Measurements from ENCODE around the gene OSBPL8.

Gene OSBPL8

GRCh38 chr12:76410371-76410770 is 149.2 kb downstream of the OSBPL8 start:
- no peak for TF ChIP-seq CTCF (IDR thresholded peaks at IDR 0.05; ENCODE audit: low read depth, low read length)
- H3K4me3 ChIP-seq (ENCODE audit: low read depth, low read length), result no peak overlapping the region

GRCh38 chr12:76409074-76409473 is 150.5 kb downstream of the OSBPL8 start:
- H3K4me3 ChIP-seq (ENCODE audit: low read depth, low read length), result no peak overlapping the region
- no peak for TF ChIP-seq CTCF (IDR thresholded peaks at IDR 0.05; ENCODE audit: low read depth, low read length)

- no peak overlapping the region for H3K4me3 ChIP-seq (ENCODE audit: low read depth, low read length)
- no peak for TF ChIP-seq CTCF (IDR thresholded peaks at IDR 0.05; ENCODE audit: low read depth, low read length)
These were observed 151.9 kb downstream of the OSBPL8 start for GRCh38 chr12:76407710-76408109.

- no peak for TF ChIP-seq CTCF (IDR thresholded peaks at IDR 0.05; ENCODE audit: low read depth, low read length)
- no peak overlapping the region for H3K4me3 ChIP-seq (ENCODE audit: low read depth, low read length)
These were observed 157.3 kb downstream of the OSBPL8 start for GRCh38 chr12:76402259-76402658.

- no peak overlapping the region for H3K4me3 ChIP-seq (ENCODE audit: low read depth, low read length)
- no peak for TF ChIP-seq CTCF (IDR thresholded peaks at IDR 0.05; ENCODE audit: low read depth, low read length)
These were observed 159.4 kb downstream of the OSBPL8 start for GRCh38 chr12:76400136-76400535.

- no peak for TF ChIP-seq CTCF (IDR thresholded peaks at IDR 0.05; ENCODE audit: low read depth, low read length)
- no peak overlapping the region for H3K4me3 ChIP-seq (ENCODE audit: low read depth, low read length)
These were observed 160.5 kb downstream of the OSBPL8 start for GRCh38 chr12:76399040-76399439.

GRCh38 chr12:76398106-76398505 is 161.5 kb downstream of the OSBPL8 start:
- H3K4me3 ChIP-seq (ENCODE audit: low read depth, low read length), result no peak overlapping the region
- no peak for TF ChIP-seq CTCF (IDR thresholded peaks at IDR 0.05; ENCODE audit: low read depth, low read length)
